ENCODE measurements around the gene N4BP2.
"Not testable (repeated sequence)": the region's sequence is repeated elsewhere in the genome, so short reads cannot be mapped to it uniquely, and the experiment has no call there.

Gene N4BP2

GRCh38 chr4:40086421-40086820, 29.8 kb downstream of the N4BP2 start:
- no peak overlapping the region for H3K27ac ChIP-seq (ENCODE audit: low read length)
- no peak overlapping the region for H2AFZ ChIP-seq (ENCODE audit: low read length)
- peaks cover 5% of the 10 kb centered on the region; the same call in 1 of the 2 replicates for H3K79me2 ChIP-seq (ENCODE audit: low read length)
- DNase-seq, result no peak
- H3K9ac ChIP-seq (ENCODE audit: low read length), result no peak overlapping the region
- no peaks in the 10 kb centered on the region for H3K9me2 ChIP-seq (replicated peaks; ENCODE audit: insufficient read depth, low read length)
- no peaks in the 10 kb centered on the region for H3K4me1 ChIP-seq (ENCODE audit: low read length)
- no peak overlapping the region for H3K4me2 ChIP-seq (ENCODE audit: low read depth, low read length)
- no peaks in the 10 kb centered on the region for H3K9me3 ChIP-seq (replicated peaks; ENCODE audit: insufficient read depth, low read length)
- TF ChIP-seq EZH2phosphoT487 (IDR thresholded peaks at IDR 0.05; ENCODE audit: low read length) (no peak), CTCF (IDR thresholded peaks at IDR 0.05; ENCODE audit: low read length) (no peak), EZH2 (optimal IDR thresholded peaks at IDR 0.05; ENCODE audit: low read depth, low read length) (no peak)
- no peaks in the 10 kb centered on the region for H3F3A ChIP-seq (ENCODE audit: insufficient read depth, low read length)
- no peaks in the 10 kb centered on the region for H3K36me3 ChIP-seq (replicated peaks; ENCODE audit: insufficient read depth, low read length)
- no peaks in the 10 kb centered on the region for H3K27me3 ChIP-seq (replicated peaks; ENCODE audit: insufficient read depth, low read length)
- no peaks in the 10 kb centered on the region for H4K20me1 ChIP-seq (ENCODE audit: insufficient read depth, low read length)
- no peak overlapping the region for H3K4me3 ChIP-seq (ENCODE audit: low read length)

- no peaks in the 10 kb centered on the region for H3K9me3 ChIP-seq (replicated peaks; ENCODE audit: insufficient read depth, low read length)
- H3K9ac ChIP-seq (ENCODE audit: low read length), result no peak overlapping the region
- H3K36me3 ChIP-seq (replicated peaks; ENCODE audit: insufficient read depth, low read length), result no peaks in the 10 kb centered on the region
- H3K9me2 ChIP-seq (replicated peaks; ENCODE audit: insufficient read depth, low read length), result no peaks in the 10 kb centered on the region
- no peaks in the 10 kb centered on the region for H4K20me1 ChIP-seq (ENCODE audit: insufficient read depth, low read length)
- H3K4me2 ChIP-seq (ENCODE audit: low read depth, low read length), result no peak overlapping the region
- no peak overlapping the region for H3K27ac ChIP-seq (ENCODE audit: low read length)
- H3K27me3 ChIP-seq (replicated peaks; ENCODE audit: insufficient read depth, low read length), result no peaks in the 10 kb centered on the region
- DNase-seq, result no peak
- H3F3A ChIP-seq (ENCODE audit: insufficient read depth, low read length), result no peaks in the 10 kb centered on the region
- H3K4me1 ChIP-seq (ENCODE audit: low read length), result no peaks in the 10 kb centered on the region
- H2AFZ ChIP-seq (ENCODE audit: low read length), result no peak overlapping the region
- H3K4me3 ChIP-seq (ENCODE audit: low read length), result no peak overlapping the region
- H3K79me2 ChIP-seq (ENCODE audit: low read length), result peaks cover 8% of the 10 kb centered on the region; the same call in 1 of the 2 replicates
- no peak for TF ChIP-seq CTCF (IDR thresholded peaks at IDR 0.05; ENCODE audit: low read length)
- TF ChIP-seq EZH2 (optimal IDR thresholded peaks at IDR 0.05; ENCODE audit: low read depth, low read length), result no peak
- TF ChIP-seq EZH2phosphoT487 (IDR thresholded peaks at IDR 0.05; ENCODE audit: low read length), result no peak
These were observed 31.2 kb downstream of the N4BP2 start for GRCh38 chr4:40087799-40088366.

- H3K4me2 ChIP-seq (ENCODE audit: low read depth, low read length); H3K9me3 ChIP-seq (replicated peaks; ENCODE audit: insufficient read depth, low read length); H3K9ac ChIP-seq (ENCODE audit: low read length); DNase-seq; H2AFZ ChIP-seq (ENCODE audit: low read length); H3K4me3 ChIP-seq (ENCODE audit: low read length); H3K9me2 ChIP-seq (replicated peaks; ENCODE audit: insufficient read depth, low read length); H3K27me3 ChIP-seq (replicated peaks; ENCODE audit: insufficient read depth, low read length); H3K27ac ChIP-seq (ENCODE audit: low read length); H3F3A ChIP-seq (ENCODE audit: insufficient read depth, low read length); H3K36me3 ChIP-seq (replicated peaks; ENCODE audit: insufficient read depth, low read length); H3K4me1 ChIP-seq (ENCODE audit: low read length); H4K20me1 ChIP-seq (ENCODE audit: insufficient read depth, low read length): not testable (repeated sequence)
- H3K79me2 ChIP-seq (ENCODE audit: low read length), result peaks cover 23% of the 10 kb centered on the region
These were observed 36.8 kb downstream of the N4BP2 start for GRCh38 chr4:40093400-40093799.

GRCh38 chr4:40099010-40099409, 42.4 kb downstream of the N4BP2 start:
- no peak for TF ChIP-seq CTCF (IDR thresholded peaks at IDR 0.05; ENCODE audit: low read length)
- no peak for TF ChIP-seq EZH2 (optimal IDR thresholded peaks at IDR 0.05; ENCODE audit: low read depth, low read length)
- no peak for TF ChIP-seq EZH2phosphoT487 (IDR thresholded peaks at IDR 0.05; ENCODE audit: low read length)
- Histone ChIP-seq H3K9ac (ENCODE audit: low read length) (no peak overlapping the region), H3K9me3 (replicated peaks; ENCODE audit: insufficient read depth, low read length) (no peaks in the 10 kb centered on the region), H3K79me2 (ENCODE audit: low read length) (peaks cover 8% of the 10 kb centered on the region; the same call in 1 of the 2 replicates), H3K9me2 (replicated peaks; ENCODE audit: insufficient read depth, low read length) (no peaks in the 10 kb centered on the region), H3K27me3 (replicated peaks; ENCODE audit: insufficient read depth, low read length) (no peaks in the 10 kb centered on the region), H3K36me3 (replicated peaks; ENCODE audit: insufficient read depth, low read length) (no peaks in the 10 kb centered on the region), H3K4me1 (ENCODE audit: low read length) (no peaks in the 10 kb centered on the region), H2AFZ (ENCODE audit: low read length) (no peak overlapping the region), H3F3A (ENCODE audit: insufficient read depth, low read length) (no peaks in the 10 kb centered on the region), H4K20me1 (ENCODE audit: insufficient read depth, low read length) (no peaks in the 10 kb centered on the region), H3K4me3 (ENCODE audit: low read length) (no peak overlapping the region), H3K4me2 (ENCODE audit: low read depth, low read length) (no peak overlapping the region), H3K27ac (ENCODE audit: low read length) (no peak overlapping the region)
- no peak for DNase-seq

- H3K79me2 ChIP-seq (ENCODE audit: low read length); DNase-seq; H3K27me3 ChIP-seq (replicated peaks; ENCODE audit: insufficient read depth, low read length); H3K4me2 ChIP-seq (ENCODE audit: low read depth, low read length); H3K9ac ChIP-seq (ENCODE audit: low read length); H3K27ac ChIP-seq (ENCODE audit: low read length); H3K9me3 ChIP-seq (replicated peaks; ENCODE audit: insufficient read depth, low read length); H3K36me3 ChIP-seq (replicated peaks; ENCODE audit: insufficient read depth, low read length); H2AFZ ChIP-seq (ENCODE audit: low read length); H3K4me3 ChIP-seq (ENCODE audit: low read length); H4K20me1 ChIP-seq (ENCODE audit: insufficient read depth, low read length); H3F3A ChIP-seq (ENCODE audit: insufficient read depth, low read length); H3K4me1 ChIP-seq (ENCODE audit: low read length); H3K9me2 ChIP-seq (replicated peaks; ENCODE audit: insufficient read depth, low read length): not testable (repeated sequence)
These were observed 50.5 kb downstream of the N4BP2 start for GRCh38 chr4:40107150-40107549.
